Activated T-cell treated with anti-CD3 and anti-CD28 coated beads, Interleukin-2, amount 50 U/mL, for 72 hours (primary cell): Measurements from ENCODE around the gene PTPRR. TPM values are rescaled to one million over a fixed set of nuclear protein-coding genes. Genes with fewer than 3 reads are reported as not detected.

Source experiments
- ATAC-seq, 2 donors: fragments of 150-1000 bp; cut with Tn5 transposase; replicated peaks in 1 of 2; 2 replicates each; pipeline ENCODE4 v1.10.0; 2021; ENCODE audit warnings: moderate library complexity in 2 of 2, mild to moderate bottlenecking in 1 of 2
- DNase-seq, 2 donors: peaks; one replicate each; pipeline ENCODE4 v3.0.0; 2021 to 2022; ENCODE audit warnings: mixed read lengths in 1 of 2
- H3K27ac Mint-ChIP-seq: one replicate; pipeline ENCODE4 v1.8.0; 2022; ENCODE audit warnings: mild to moderate bottlenecking, moderate library complexity, mixed read lengths
- H3K27me3 Mint-ChIP-seq: one replicate; pipeline ENCODE4 v1.8.0; 2022; ENCODE audit warnings: low read depth, mixed read lengths
- H3K36me3 Mint-ChIP-seq, 2 donors: one replicate each; pipeline ENCODE4 v1.8.0; 2022; ENCODE audit warnings: mixed read lengths in 2 of 2, mild to moderate bottlenecking in 1 of 2; ENCODE audit not compliant: insufficient read depth in 2 of 2
- H3K4me1 Mint-ChIP-seq: one replicate; pipeline ENCODE4 v1.8.0; 2022; ENCODE audit warnings: low read depth, mixed read lengths
- H3K4me3 Mint-ChIP-seq, 2 donors: one replicate each; pipeline ENCODE4 v1.8.0; 2022; ENCODE audit warnings: mild to moderate bottlenecking in 2 of 2, mixed read lengths in 2 of 2, moderate library complexity in 2 of 2
- H3K9me3 Mint-ChIP-seq, 2 donors: one replicate each; pipeline ENCODE4 v1.8.0; 2022; ENCODE audit warnings: mixed read lengths in 2 of 2
- total RNA-seq, 2 donors: library from RNA; stranded (reverse); gene quantifications; one replicate each; pipeline ENCODE4 v1.2.3, GENCODE V29; 2022

PTPRR gene
- total RNA-seq, 2 donors from 2014 or later, result not detected

DNA sequence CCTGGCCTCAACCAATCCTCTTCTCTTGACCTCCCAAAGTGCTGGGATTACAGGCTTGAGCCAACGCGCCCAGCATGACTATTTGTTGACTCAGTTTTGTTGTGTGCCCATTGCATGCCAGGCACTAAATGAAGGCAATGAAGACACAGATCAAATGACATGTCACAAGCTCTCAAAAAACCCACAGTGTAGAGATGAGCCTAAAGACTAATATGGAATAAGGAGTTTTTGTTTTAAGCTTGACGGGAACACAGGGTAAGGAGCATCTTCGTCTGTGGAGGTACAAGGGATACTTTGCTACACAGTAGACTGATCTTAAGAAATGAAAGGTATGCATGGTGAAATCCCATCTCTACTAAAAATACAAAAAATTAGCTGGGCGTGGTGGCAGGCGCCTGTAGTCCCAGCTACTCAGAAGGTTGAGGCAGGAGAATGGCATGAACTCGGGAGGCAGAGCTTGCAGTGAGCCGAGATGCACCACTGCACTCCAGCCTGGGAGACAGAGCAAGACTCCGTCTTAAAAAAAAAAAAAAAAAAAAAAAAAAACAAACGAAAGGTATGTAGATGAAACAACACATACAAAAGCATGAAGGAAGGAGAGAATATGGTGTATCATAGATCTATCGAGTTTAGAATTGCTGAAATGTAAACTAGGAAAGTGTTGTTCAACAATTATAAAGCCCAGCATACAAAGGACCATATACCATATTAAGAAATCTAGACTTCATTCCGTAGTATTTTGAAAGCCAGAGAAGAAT, 161.2 kb downstream of the PTPRR start:
- ATAC-seq, result no peak
- Mint-ChIP-seq H3K4me1 (no peaks in the 10 kb centered on the region), H3K36me3 (no peaks in the 10 kb centered on the region), H3K4me3 (no peak overlapping the region), H3K9me3 (no peaks in the 10 kb centered on the region), H3K27ac (no peak overlapping the region), H3K27me3 (peaks cover 8% of the 10 kb centered on the region)
- DNase-seq, result no peak

GRCh38 chr12:70758494-70758845, 162.1 kb downstream of the PTPRR start:
- Mint-ChIP-seq H3K9me3 (no peaks in the 10 kb centered on the region), H3K4me1 (no peaks in the 10 kb centered on the region), H3K27ac (no peak overlapping the region), H3K27me3 (peaks cover 8% of the 10 kb centered on the region), H3K36me3 (no peaks in the 10 kb centered on the region), H3K4me3 (no peak overlapping the region)
- DNase-seq (no peak), ATAC-seq (no peak)

GRCh38 chr12:70757830-70758493, 162.6 kb downstream of the PTPRR start:
- DNase-seq, result no peak
- Mint-ChIP-seq H3K36me3 (no peaks in the 10 kb centered on the region), H3K27ac (no peak overlapping the region), H3K9me3 (no peaks in the 10 kb centered on the region), H3K4me3 (no peak overlapping the region), H3K27me3 (peaks cover 8% of the 10 kb centered on the region), H3K4me1 (no peaks in the 10 kb centered on the region)
- no peak for ATAC-seq

GRCh38 chr12:70756791-70757190, 163.7 kb downstream of the PTPRR start:
- Mint-ChIP-seq H3K27ac (no peak overlapping the region), H3K36me3 (no peaks in the 10 kb centered on the region), H3K9me3 (no peaks in the 10 kb centered on the region), H3K27me3 (peaks cover 15% of the 10 kb centered on the region), H3K4me1 (no peaks in the 10 kb centered on the region), H3K4me3 (no peak overlapping the region)
- DNase-seq, result no peak
- ATAC-seq, result no peak

DNA sequence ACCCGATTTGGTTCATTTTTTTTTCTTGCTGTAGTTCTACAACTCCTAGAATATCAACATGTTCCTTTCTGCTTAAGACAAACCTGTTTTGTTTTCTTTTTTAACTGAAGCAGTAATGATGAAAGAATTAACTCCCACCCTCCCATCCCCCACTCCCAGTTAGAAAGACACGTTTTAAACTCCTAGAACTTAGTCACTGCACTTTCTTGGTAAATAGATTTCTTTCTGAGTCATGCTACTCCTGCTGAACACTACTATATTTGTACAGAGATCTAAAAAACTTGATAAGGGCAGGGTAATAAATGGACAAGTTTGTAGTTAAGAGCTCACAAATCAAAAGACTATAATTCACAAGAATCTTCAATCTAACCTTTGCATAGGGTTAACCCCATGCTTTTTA, 164.4 kb downstream of the PTPRR start:
- H3K9me3 Mint-ChIP-seq, result no peaks in the 10 kb centered on the region
- no peak overlapping the region for H3K4me3 Mint-ChIP-seq
- no peak overlapping the region for H3K27ac Mint-ChIP-seq
- no peaks in the 10 kb centered on the region for H3K4me1 Mint-ChIP-seq
- ATAC-seq (peak in 1 of 2 donors; percentile 28), DNase-seq (no peak)
- no peaks in the 10 kb centered on the region for H3K36me3 Mint-ChIP-seq
- H3K27me3 Mint-ChIP-seq, result peaks cover 22% of the 10 kb centered on the region

GRCh38 chr12:70754330-70754741, 166.2 kb downstream of the PTPRR start:
- H3K27ac Mint-ChIP-seq, result no peak overlapping the region

GRCh38 chr12:70752327-70752726, 168.2 kb downstream of the PTPRR start:
- H3K36me3 Mint-ChIP-seq, result no peaks in the 10 kb centered on the region
- H3K4me1 Mint-ChIP-seq, result no peaks in the 10 kb centered on the region
- H3K9me3 Mint-ChIP-seq, result no peaks in the 10 kb centered on the region
- no peak overlapping the region for H3K4me3 Mint-ChIP-seq
- H3K27me3 Mint-ChIP-seq, result peaks cover 25% of the 10 kb centered on the region
- DNase-seq, result no peak
- H3K27ac Mint-ChIP-seq, result no peak overlapping the region
- no peak for ATAC-seq

More at GRCh38 chr12:70754330-70754741, 166.2 kb downstream of the PTPRR start:
- no peaks in the 10 kb centered on the region for H3K9me3 Mint-ChIP-seq
- no peak for ATAC-seq
- peaks cover 25% of the 10 kb centered on the region for H3K27me3 Mint-ChIP-seq
- H3K36me3 Mint-ChIP-seq, result no peaks in the 10 kb centered on the region
- no peak for DNase-seq
- H3K4me1 Mint-ChIP-seq, result no peaks in the 10 kb centered on the region
- no peak overlapping the region for H3K4me3 Mint-ChIP-seq

GRCh38 chr12:70749931-70750330, 170.6 kb downstream of the PTPRR start:
- no peaks in the 10 kb centered on the region for H3K4me1 Mint-ChIP-seq
- ATAC-seq (no peak), DNase-seq (no peak)
- no peak overlapping the region for H3K27ac Mint-ChIP-seq
- H3K4me3 Mint-ChIP-seq, result no peak overlapping the region
- peaks cover 22% of the 10 kb centered on the region for H3K27me3 Mint-ChIP-seq
- no peaks in the 10 kb centered on the region for H3K36me3 Mint-ChIP-seq
- H3K9me3 Mint-ChIP-seq, result no peaks in the 10 kb centered on the region

GRCh38 chr12:70748809-70749208, 171.7 kb downstream of the PTPRR start:
- Mint-ChIP-seq H3K9me3 (no peaks in the 10 kb centered on the region), H3K4me3 (no peak overlapping the region), H3K27ac (no peak overlapping the region), H3K4me1 (no peaks in the 10 kb centered on the region), H3K36me3 (no peaks in the 10 kb centered on the region), H3K27me3 (peaks cover 17% of the 10 kb centered on the region)
- no peak for DNase-seq
- no peak for ATAC-seq

DNA sequence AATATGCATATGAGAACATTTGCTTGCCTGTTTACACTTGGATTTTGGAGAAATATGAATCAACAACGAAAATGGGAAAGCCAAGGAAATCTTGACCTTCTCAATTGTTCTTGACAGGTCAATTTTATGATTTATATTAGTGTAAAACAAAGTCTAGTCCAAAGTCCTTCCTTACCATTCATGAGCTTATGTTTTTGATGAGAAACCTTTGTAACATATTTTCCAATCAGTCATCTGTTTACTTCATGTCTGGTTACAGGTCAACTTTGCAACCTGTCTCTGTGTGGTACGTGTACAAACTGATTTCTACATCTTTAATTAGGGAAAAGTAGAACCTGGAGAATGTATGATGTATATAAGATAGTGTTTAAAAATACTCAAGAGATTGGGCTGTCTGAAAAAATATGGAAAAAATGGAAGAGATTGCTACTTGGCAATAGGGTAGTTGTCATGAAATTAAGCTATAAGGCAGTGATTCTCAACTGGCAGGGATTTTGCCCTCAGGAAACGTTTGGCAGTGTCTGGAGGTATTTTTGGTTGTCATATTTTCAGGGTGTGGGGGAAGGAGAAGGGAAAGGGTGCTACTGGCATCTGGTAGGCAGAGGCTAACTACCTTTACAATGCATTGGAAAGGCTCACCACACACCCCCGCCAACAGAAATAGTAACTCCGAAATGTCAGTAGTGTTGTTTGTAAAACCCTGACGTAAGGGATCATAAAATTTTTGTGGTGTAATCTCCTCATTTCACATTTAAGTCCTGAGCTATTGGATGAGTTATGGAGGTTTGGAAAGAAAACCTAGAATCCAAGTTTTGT, 172.9 kb downstream of the PTPRR start:
- DNase-seq (no peak), ATAC-seq (no peak)
- no peak overlapping the region for H3K27ac Mint-ChIP-seq
- H3K4me3 Mint-ChIP-seq, result no peak overlapping the region
- no peaks in the 10 kb centered on the region for H3K4me1 Mint-ChIP-seq
- H3K27me3 Mint-ChIP-seq, result peaks cover 20% of the 10 kb centered on the region
- H3K36me3 Mint-ChIP-seq, result no peaks in the 10 kb centered on the region
- no peaks in the 10 kb centered on the region for H3K9me3 Mint-ChIP-seq

- Mint-ChIP-seq H3K27ac (no peak overlapping the region), H3K36me3 (no peaks in the 10 kb centered on the region), H3K9me3 (no peaks in the 10 kb centered on the region), H3K4me1 (no peaks in the 10 kb centered on the region), H3K27me3 (peaks cover 15% of the 10 kb centered on the region), H3K4me3 (no peak overlapping the region)
- DNase-seq (no peak), ATAC-seq (no peak)
These were observed 175.5 kb downstream of the PTPRR start for GRCh38 chr12:70745048-70745447.

DNA sequence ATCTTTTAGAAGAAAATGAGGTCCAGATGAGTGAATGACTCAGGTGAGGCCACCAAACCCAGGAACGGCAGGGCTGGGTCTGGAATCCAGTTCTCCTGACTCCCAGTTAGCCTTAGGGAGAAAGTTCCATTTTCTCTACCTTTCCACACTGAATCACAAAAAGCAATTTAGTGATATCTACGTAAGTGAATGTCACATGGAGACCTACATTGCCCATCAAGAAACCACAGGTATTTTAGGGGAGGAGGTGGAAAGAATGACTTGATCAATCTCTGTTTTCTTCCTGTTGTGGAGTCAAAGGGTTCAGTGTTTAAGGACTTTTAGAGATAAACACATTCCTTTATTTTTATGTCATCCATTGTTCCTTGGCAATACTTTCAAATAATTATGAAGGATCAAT, 176.4 kb downstream of the PTPRR start:
- H3K4me1 Mint-ChIP-seq, result no peaks in the 10 kb centered on the region
- H3K27ac Mint-ChIP-seq, result no peak overlapping the region
- no peak overlapping the region for H3K4me3 Mint-ChIP-seq
- H3K36me3 Mint-ChIP-seq, result no peaks in the 10 kb centered on the region
- DNase-seq (no peak), ATAC-seq (no peak)
- peaks cover 21% of the 10 kb centered on the region for H3K27me3 Mint-ChIP-seq
- no peaks in the 10 kb centered on the region for H3K9me3 Mint-ChIP-seq

DNA sequence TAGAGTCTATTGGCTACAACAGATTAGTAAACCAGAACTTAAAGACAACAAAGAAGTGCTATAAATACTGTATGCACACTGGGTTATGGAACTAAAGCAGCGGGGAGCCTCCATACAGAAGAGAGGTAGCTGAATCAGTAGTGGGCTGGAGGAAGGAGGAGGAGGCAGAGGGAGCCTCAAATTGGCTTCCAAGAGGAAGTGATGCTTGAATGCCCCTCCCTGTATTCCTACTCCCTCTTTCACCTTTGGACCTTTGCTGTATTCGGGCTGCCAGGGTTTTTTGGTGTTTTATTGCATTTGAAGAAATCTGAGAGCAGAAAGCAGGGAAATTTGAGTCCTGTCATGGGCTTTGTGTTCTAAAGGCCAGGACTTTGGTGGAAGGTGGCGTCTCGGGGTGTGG, 179.3 kb downstream of the PTPRR start:
- H3K4me3 Mint-ChIP-seq, result no peak overlapping the region
- no peak for DNase-seq
- no peak overlapping the region for H3K27ac Mint-ChIP-seq
- H3K9me3 Mint-ChIP-seq, result no peaks in the 10 kb centered on the region
- H3K36me3 Mint-ChIP-seq, result no peaks in the 10 kb centered on the region
- peaks cover 21% of the 10 kb centered on the region for H3K27me3 Mint-ChIP-seq
- ATAC-seq, result no peak
- H3K4me1 Mint-ChIP-seq, result no peaks in the 10 kb centered on the region
